HFF-Myc (cell line): ENCODE results near the gene ZNF512B.
"Not testable (repeated sequence)": the region's sequence is repeated elsewhere in the genome, so short reads cannot be mapped to it uniquely, and the experiment has no call there.

Source experiments
- DNase-seq: peaks from one replicate; pipeline ENCODE4 v3.0.0-alpha.2; 2011; ENCODE audit warnings: low read depth; ENCODE audit errors: extremely low read depth
- H3K4me3 ChIP-seq: replicated peaks from 2 replicates; pipeline ENCODE4 v1.5.1; 2011; ENCODE audit warnings: low read depth, mild to moderate bottlenecking, control low read depth, low read length
- CTCF ChIP-seq: IDR thresholded peaks from 2 replicates; pipeline ENCODE4 v1.5.1; 2012; ENCODE audit warnings: mild to moderate bottlenecking, low read depth, low read length, control low read depth; ENCODE audit errors: missing control alignments

ZNF512B gene

GRCh38 chr20:63933646-63934045, 36.1 kb downstream of the ZNF512B start:
- no peak for DNase-seq
- TF ChIP-seq CTCF: no peak

DNA sequence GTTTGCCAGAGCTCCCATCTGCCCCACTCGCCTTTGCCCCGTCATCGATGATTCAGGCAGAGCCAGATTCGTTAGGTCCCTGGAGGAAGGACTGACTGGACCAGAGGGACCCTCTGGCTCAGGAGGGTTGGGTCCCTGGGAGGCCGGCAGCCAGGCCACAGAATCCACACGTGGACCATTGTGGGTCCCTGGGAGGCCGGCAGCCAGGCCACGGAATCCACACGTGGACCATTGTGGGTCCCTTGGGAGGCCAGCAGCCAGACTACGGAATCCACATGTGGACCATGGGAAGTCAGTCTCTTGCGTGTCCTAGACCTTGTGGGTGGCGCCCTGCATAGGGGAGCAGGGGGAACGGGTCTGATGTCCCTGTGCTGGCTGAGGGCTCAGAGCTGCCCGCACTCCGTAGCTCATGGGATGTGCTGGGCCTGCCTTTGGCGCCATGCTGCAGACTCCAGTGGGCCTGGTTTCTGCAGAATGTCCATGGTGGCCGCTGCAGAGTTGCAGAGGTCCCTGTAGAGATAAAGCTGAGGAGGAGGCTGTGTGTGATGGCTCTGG, 37.0 kb downstream of the ZNF512B start:
- TF ChIP-seq CTCF: no peak
- no peak overlapping the region for H3K4me3 ChIP-seq
- no peak for DNase-seq

More at GRCh38 chr20:63933646-63934045, 36.1 kb downstream of the ZNF512B start:
- H3K4me3 ChIP-seq: no peak overlapping the region

- DNase-seq: no peak
- H3K4me3 ChIP-seq: no peak overlapping the region
- TF ChIP-seq CTCF: no peak
Observed at GRCh38 chr20:63931735-63932134, 38.0 kb downstream of the ZNF512B start.

DNA sequence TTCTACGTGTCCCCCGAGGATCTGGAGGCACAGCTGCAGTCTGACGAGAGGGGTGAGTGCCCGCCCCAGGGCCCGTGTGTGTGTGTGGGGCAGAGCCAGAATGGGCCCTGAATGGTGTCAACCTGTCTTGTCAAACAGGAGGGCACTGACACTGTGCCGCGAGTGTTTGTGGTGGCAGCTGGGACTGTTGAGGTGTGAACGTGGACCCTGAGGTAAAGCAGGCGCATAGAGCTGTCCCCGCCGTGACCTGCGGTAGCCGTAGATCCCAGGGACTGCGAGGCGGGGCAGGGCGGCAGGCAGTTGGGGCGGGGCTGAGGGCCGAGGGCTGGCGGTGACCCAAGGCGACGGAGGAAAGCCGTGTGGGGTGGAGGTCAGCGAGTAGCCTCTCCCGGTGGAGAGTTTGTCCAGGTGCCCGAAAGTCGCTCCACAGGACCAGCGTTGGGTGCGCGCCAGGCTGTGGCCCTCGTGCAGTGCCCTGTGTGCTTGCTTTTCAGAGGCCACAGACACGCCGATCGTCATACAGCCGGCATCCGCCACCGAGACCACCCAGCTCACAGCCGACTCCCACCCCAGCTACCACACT, 38.7 kb downstream of the ZNF512B start:
- no peak for DNase-seq
- TF ChIP-seq CTCF: no peak
- no peak overlapping the region for H3K4me3 ChIP-seq

- H3K4me3 ChIP-seq, DNase-seq: not testable (repeated sequence)
Observed at GRCh38 chr20:63929473-63929883, 40.3 kb downstream of the ZNF512B start.

DNA sequence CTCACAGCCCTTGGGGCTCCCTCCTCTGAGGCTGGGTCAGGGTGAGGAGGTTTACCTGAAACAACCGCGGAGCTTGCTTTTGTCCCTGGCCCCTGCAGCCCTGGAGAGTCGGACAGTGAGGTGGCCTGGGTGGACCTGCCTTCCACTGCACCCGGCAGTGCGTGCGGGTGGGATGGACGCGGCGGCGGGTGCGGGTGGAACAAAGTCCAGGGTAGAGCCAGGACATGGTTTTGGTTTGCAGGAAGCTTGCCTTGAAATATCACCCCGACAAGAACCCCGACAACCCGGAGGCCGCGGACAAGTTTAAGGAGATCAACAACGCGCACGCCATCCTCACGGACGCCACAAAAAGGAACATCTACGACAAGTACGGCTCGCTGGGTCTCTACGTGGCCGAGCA, 40.7 kb downstream of the ZNF512B start:
- H3K4me3 ChIP-seq: no peak overlapping the region
- DNase-seq: no peak
- no peak for TF ChIP-seq CTCF

DNA sequence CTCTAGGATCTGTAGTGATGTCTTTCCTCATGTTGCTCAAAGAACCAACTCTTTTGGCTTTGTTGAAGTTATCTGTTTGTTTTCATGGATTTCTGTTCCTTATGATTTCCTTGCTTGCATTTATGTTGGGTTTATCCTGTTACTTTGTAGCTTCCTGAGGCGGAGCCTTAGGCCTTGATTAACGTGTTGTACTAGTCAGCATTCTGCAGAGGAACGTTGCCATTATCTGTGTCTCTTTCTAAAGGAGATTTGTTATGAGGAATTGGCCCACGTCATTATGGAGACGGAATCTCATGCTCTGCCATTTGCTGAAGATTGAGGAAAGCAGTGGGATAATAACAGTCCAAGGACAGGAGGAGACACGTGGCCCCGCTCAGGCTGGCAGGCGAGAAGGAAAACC, 43.4 kb downstream of the ZNF512B start:
- no peak for DNase-seq
- TF ChIP-seq CTCF: no peak

More for the DNA sequence above, 43.4 kb downstream of the ZNF512B start:
- no peak overlapping the region for H3K4me3 ChIP-seq
